ENCODE data around the gene GNPDA2.

DNA sequence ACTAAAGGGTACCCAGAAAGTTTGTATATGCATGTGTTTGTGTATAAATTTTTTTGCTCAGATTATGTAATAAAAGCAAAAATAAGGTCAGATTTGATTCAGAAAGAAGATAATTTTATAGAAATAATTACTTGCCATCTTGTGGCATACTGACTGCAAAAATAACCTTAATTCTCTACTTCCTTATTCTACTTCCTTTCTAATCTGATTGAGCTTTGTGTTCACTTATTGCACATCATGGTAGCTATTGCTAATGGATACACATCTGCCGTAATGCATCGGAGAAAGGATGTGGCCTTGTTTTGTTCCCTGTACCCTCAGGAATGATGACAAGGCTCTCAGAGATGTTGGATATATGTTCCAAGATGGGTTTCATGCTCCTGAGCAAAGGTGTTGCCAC, 10.5 kb upstream of the GNPDA2 start:
- TF ChIP-seq FOXA1 (IDR thresholded peaks at IDR 0.05) (no peak), BHLHE40 (IDR thresholded peaks at IDR 0.05; ENCODE audit: borderline replicate concordance) (no peak), SP1 (IDR thresholded peaks at IDR 0.05) (no peak), FOXK2 (IDR thresholded peaks at IDR 0.05) (no peak)
- TF ChIP-seq, protein P1, sequence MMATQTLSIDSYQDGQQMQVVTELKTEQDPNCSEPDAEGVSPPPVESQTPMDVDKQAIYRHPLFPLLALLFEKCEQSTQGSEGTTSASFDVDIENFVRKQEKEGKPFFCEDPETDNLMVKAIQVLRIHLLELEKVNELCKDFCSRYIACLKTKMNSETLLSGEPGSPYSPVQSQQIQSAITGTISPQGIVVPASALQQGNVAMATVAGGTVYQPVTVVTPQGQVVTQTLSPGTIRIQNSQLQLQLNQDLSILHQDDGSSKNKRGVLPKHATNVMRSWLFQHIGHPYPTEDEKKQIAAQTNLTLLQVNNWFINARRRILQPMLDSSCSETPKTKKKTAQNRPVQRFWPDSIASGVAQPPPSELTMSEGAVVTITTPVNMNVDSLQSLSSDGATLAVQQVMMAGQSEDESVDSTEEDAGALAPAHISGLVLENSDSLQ (IDR thresholded peaks at IDR 0.05) = no peak

Data from HEK293T (cell line).